GM13976 (cell line): Measurements from ENCODE around the gene NEDD8.

ENCODE experiments used
- DNase-seq: peaks from one replicate; pipeline ENCODE4 v3.0.0; 2012; ENCODE audit warnings: low spot score
- in situ Hi-C: fragments of 300-500 bp; cut with MboI; formaldehyde crosslinking; loops from one replicate; pipeline ENCODE4 v1.12.0; 2022; ENCODE audit warnings: low sequenced_read_pairs, mixed read lengths, inconsistent platforms; ENCODE audit not compliant: unreplicated experiment
- TF ChIP-seq, protein P1 (sequence below): IDR thresholded peaks from 2 replicates; pipeline ENCODE4 v1.5.1; 2012; ENCODE audit warnings: borderline replicate concordance, mild to moderate bottlenecking; ENCODE audit not compliant: insufficient read depth; ENCODE audit errors: extremely low read depth, missing control alignments, control extremely low read depth

NEDD8 gene

DNA sequence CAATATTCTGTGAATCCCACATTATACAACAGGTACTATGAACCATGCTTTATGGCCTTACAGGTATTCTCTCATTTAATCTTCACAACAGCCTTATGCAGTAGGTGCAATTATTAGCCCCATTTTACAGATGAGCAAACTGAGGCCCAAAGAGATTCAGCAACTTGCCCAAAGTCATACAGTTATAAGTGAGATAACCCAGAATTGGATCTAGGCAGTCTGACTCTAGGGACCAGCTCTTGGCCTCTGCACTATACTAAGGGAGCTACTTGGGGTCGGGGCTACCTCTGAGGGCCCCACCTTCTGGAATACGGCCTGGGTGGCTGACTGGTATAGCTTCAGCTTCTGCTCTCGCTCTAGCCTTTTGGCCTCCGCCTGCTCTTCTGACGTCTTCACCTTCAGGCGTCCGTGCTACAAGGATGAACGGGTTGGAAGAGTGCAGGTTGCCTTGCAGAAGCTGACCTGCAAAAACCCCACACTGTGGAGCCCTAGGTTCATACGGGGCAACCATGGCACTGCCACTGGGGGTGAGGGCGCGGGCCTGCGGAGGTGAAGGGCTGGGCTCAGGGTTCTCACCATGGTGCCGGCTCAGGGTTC is 38.5 kb upstream of the NEDD8 start:
- DNase-seq, result no peak
- TF ChIP-seq, protein P1, sequence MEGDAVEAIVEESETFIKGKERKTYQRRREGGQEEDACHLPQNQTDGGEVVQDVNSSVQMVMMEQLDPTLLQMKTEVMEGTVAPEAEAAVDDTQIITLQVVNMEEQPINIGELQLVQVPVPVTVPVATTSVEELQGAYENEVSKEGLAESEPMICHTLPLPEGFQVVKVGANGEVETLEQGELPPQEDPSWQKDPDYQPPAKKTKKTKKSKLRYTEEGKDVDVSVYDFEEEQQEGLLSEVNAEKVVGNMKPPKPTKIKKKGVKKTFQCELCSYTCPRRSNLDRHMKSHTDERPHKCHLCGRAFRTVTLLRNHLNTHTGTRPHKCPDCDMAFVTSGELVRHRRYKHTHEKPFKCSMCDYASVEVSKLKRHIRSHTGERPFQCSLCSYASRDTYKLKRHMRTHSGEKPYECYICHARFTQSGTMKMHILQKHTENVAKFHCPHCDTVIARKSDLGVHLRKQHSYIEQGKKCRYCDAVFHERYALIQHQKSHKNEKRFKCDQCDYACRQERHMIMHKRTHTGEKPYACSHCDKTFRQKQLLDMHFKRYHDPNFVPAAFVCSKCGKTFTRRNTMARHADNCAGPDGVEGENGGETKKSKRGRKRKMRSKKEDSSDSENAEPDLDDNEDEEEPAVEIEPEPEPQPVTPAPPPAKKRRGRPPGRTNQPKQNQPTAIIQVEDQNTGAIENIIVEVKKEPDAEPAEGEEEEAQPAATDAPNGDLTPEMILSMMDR, result no peak
- in situ Hi-C loops, result no loop called here

DNA sequence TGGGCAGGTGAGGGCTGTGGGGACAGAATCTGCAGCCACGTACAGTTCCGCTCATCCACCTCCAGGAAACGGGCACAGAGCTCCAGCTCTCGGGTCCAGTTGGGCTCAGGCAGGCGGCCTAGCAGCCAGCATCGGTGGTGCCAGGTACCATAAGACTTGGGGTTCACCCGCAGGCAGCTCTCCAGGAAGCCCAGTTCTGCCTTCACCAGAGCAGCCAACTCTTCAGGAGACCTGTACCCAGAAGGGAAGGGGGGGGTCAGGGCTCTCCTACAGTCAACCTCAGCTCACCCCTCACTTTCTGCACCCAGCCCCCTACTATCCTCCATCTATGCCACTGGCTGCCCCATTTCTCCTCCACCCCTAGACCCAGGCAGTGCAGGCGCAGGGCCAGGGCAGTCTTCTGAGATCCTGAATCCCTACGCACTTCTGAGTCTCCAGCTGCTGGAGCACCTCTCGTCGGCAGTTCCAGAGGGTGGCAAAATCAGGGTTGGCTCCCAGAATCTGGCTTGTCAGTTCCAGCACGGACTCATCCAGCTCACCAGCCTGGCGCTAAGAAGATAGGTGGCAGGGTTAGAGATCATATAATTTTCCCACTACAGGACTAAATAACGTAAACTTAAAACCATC is 37.9 kb upstream of the NEDD8 start:
- TF ChIP-seq, protein P1, result no peak
- in situ Hi-C loops, result no loop called here

DNA sequence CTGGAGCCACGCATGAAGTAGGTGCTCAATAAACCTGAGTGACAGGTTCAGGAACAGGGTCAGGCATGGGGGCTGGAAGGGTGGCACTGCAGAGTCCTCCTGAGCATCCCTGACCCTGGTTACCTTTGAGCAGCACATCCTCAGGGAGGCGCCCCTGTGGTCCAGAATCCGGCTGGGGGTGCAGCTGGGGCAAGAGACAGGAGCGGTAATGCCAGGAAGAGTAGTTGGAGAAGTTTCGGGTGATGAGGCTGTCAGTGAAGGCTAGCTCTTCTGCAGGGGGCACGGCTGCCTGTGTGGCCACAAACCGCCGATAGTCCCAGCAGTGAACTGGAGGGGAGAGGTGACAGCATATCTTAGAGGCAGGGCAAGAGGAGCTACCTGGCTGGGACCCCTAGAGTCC is 37.2 kb upstream of the NEDD8 start:
- in situ Hi-C loops, result no loop called here
- TF ChIP-seq, protein P1, result no peak
- no peak for DNase-seq

More for the DNA sequence above, 37.9 kb upstream of the NEDD8 start:
- no peak for DNase-seq

DNA sequence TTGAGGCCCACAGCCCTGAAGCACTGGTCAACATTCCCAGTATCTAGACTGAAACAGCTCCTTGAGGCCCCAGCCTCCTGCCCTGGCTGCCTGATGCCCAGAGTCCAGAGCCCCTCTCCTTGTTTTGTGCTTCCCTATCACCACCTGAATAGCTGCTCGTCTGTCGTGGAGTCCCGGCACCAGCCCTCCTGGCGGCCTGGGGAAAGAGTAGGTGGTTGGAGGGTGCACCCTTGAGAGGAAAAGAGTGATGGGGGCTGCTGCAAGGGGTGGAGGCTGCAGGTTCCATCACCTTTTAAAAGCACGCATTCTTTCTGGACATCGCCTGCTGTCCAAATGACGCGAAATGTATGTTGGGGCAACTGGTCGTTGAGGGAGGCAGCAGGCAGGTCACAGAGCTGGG is 36.1 kb upstream of the NEDD8 start:
- TF ChIP-seq, protein P1, result no peak
- in situ Hi-C loops, result no loop called here
- DNase-seq, result no peak

DNA sequence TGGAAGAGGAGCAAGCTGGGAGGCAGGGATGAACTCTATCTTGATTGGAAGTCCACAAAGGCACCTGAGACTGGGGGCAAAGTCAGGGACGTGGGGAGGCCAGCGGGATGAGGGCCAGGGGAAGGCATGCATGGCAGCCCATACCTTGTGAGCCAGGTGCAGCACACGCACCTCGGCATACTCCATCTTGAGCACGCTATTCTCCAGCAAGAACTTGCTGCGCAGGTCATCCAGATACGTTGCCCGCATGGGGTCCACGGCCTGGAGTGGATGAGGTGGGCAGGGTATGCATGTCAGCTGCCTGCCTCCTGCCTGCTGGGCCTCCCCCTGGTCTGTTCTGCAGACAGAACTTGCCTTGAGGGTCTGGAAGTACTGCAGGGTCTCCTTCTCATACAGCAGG is 35.3 kb upstream of the NEDD8 start:
- no peak for DNase-seq
- in situ Hi-C loops, result no loop called here
- TF ChIP-seq, protein P1, result no peak

DNA sequence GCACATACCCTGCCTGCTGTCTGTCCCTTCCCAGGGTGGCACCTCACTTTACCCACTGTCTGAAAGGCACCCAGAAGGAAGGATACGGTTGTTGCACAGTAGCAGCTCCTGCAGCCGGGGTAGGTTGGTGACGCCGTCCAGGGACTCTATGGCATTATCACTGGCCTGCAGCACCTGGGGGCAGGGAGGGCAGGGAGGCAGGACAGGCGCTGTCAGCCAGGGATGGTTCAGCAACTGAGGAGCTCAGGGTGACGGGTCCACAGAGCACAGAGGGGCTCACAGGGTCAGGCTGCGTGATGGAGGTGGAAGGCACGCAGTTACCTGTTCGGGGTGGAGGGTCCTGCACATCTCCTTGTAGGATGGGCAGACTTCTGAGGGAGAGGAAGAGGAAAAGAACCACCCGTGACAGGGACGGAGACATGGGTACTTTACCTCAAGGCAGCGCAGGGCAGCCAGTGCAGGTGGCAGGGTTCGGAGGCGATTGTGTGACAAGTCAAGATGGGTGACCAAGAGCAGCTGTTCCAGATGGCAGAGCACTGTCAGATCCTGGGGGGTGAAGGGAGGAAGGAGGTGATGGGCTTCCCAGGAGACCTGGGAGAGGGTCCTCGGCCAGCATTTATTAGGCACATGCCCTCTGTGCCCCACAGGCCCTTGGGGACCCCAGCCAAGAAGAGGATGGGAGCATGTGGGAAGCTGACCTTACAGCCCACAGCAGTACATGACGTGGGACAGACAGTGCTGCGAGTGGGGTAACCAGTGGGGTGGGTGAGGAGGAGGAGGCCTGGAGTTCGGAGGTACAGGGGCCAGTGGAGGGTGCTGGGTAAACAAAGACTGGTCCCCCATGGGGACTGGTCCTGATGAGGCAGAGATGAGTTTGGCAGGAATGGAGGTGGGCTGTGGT is 34.4 kb upstream of the NEDD8 start:
- no peak for DNase-seq
- TF ChIP-seq, protein P1, result no peak
- in situ Hi-C loops, result no loop called here
